GM19351 (cell line): ENCODE results near the gene ARHGEF10L.

Source experiments
- ATAC-seq: cut with Tn5 transposase; IDR thresholded peaks from one replicate; pipeline ENCODE4 v1.9.1; 2021; ENCODE audit warnings: mild to moderate bottlenecking, moderate library complexity; ENCODE audit not compliant: unreplicated experiment

ARHGEF10L gene

DNA sequence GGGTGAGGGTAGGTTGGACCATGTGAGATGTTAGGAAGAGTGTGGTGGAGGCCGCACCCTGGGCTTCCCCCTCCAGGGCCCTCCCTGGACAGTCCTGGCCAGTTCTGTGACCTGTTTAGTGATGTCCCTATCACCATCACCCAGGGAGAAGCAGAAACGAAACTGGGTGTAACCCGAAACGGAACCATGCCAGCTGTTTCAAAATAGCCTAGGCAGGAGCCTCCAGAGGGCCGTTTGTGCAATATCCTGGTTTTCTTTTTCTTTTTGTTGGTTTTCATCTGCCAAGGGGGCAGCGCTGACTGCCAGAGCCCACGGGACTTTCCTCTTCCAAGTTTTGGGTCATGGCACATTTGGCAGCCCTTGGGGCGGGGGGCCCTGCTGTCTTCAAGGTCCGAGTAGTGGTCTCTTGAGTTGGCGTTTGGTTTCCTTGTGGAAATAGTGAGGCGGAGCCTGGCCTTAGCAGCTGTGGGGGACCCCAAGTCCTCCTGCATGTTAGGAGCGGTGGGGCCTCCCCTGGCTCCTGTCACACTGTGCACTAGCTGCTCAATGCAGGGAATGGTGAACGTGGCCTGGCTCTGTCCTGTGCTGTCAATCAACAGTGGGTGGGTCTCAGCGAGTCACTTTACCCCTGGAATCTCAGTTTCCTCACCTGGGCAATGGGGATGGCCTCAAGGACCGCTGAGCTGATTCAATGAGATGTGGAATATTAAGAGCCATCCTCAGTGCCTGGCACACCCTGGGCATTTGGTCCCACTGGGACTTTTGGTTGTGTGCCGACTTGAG lies 90.7 kb downstream of the ARHGEF10L start:
- no peak for ATAC-seq

DNA sequence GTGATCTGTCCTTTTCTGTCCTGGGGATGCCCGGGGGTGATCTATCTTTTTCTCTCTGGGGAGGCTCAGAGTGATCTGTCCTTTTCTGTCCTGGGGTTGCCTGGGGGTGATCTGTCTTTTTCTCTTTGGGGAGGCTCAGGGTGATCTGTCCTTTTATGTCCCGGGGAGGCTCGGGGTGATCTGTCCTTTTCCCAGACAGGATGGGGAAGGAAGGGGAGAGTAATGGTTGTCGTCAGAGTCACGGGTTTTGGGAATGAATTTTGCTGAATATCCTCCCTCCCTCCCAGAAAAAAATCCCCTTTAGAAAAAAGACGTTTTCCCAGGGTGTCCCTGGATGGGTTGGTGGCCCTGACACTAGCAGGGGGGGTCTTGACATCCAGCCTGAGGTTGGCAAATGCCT lies 91.5 kb downstream of the ARHGEF10L start:
- ATAC-seq: no peak

GRCh38 chr1:17631410-17631809 lies 91.9 kb downstream of the ARHGEF10L start:
- ATAC-seq: no peak

GRCh38 chr1:17632106-17632505 lies 92.6 kb downstream of the ARHGEF10L start:
- no peak for ATAC-seq

DNA sequence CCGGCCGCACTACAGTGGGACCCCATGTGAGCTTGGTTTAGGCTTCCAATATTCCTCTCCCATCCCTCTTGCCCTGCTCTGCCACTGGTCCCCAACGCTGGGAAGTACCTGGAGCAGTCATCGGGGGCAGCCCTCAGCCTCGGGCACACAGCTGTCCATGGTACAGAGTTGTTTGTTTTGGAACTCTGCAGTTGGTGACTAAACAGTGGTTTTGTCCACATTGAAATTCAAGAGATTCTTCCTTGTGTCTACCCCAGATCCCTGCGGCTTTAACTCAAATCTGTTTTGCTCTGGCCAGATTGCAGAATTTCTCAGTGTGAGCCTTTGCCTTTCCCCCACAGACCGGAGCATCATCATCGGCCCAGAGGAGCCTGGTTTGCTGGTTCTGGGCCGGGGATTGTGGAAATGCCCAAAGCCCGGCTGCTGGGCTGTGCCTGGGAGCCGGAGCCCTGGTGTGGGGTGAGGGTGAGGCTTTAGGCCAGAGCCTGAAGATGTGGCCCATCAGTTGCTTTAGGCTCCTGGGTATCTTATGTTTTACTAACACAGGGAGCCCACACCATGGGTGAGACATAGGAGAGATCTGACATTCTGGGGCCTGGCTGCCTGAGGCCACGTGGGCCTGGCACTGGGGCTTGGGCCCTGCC lies 93.2 kb downstream of the ARHGEF10L start:
- no peak for ATAC-seq

- no peak for ATAC-seq
These were observed 94.2 kb downstream of the ARHGEF10L start for GRCh38 chr1:17633654-17634053.

- ATAC-seq: no peak
These were observed 95.8 kb downstream of the ARHGEF10L start for GRCh38 chr1:17635276-17635675.

DNA sequence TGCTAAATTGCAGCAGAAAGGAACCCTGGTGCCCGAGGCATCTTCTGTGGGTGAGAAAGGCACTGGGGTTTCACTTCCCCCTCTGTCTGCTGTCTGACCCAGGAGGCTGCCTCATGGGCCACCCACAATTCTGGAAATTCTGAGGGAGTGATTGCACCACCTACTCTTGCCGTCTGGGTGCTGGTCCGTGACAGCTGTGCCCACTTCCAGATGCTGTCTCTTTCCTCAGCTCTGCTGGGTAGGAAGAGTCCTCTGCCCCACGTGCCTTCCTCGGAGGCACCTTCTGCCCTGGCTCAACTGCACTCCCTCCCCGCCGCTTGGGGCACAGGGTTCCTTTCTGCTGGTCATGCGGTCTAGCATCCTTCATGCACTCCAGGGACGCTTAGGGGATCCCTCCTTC lies 96.3 kb downstream of the ARHGEF10L start:
- no peak for ATAC-seq

GRCh38 chr1:17636612-17637011 lies 97.1 kb downstream of the ARHGEF10L start:
- no peak for ATAC-seq

- no peak for ATAC-seq
These were observed 97.6 kb downstream of the ARHGEF10L start for GRCh38 chr1:17637055-17637454.

DNA sequence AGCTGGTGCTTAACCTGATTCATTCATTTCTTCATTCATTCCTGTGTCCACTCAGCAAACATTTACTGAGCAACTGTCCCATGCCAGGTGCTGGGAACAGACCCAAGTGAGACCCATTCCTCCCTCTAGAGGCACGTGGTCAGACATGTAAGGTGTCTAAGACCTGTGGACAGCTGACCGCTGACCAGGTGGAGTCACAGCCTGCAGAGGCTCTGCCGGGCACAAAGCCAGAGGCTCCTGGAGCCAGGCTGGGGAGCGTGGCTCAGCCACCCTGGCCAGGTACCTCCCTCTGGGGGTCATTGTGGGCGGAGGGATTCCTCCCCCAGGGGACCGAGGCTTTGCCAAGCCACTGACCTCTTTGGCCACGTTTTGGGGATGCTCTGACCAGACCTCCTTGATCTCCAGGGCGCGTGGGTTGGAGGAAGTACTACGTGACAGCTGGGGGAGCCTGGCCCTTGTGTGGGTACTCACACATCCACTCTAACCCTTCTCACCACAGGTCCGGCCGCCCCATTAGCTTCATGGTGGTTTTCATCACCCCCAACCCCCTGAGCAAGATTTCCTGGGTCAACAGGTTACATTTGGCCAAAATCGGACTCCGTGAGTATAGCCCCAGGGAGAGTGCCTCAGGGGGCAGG lies 100.3 kb downstream of the ARHGEF10L start:
- no peak for ATAC-seq

DNA sequence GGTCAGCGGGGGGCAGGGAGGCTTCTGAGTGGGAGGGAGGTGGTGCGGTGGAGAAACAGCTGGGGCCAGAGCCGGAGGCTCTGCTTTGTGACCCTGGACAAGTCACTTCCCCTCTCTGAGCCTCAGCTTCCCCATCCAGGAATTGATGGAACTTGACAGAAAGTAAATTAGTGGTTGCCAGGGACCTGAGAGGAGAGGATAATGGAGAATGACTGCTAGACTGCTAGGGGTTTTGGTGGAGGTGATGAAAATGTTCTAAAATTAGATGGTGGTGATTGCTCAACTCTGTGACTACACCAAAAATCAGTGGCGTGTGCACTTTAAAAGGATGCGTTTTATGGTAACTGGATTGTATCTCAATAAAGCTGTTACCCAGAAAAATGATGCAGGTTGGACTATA lies 100.9 kb downstream of the ARHGEF10L start:
- no peak for ATAC-seq

DNA sequence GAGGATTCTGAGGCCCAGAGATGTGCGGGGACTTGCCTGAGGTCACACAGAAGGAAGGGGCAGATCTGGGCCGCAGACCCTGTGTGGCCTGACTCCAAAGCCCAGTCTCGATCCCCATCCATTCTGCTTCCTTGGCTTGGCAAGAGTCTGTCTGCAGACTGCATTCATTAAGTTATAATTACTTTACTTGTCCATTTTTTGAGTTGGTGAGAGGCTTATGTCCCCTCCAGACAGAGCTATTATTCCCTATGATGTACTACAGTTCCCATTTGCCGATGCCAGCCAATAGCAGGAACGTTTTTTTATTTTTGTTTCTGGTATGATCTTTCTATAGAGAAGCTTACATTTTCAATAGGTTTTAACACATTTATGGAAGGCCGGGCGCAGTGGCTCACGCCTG lies 101.5 kb downstream of the ARHGEF10L start:
- no peak for ATAC-seq

DNA sequence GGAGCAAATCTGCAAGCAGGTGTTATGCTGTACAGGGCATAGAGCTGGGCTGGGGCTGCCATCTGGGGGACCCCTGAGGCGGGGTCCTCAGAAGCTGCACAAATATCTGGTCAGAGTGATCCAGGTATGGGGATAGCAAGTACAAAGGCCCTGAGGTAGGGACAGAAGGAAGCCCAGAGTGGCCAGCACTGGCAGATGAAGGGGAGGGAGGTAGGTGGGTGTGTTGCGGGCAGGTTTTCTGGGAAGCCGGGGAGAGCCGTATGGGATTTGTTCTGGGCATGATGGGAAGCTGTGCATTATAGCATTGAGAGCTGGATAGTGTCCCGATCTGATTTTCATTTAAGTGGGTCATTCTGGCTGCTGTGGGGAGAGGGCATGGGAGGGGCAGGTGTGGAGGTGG lies 102.7 kb downstream of the ARHGEF10L start:
- ATAC-seq: no peak

- ATAC-seq: no peak
These were observed 103.4 kb downstream of the ARHGEF10L start for GRCh38 chr1:17642943-17643342.

DNA sequence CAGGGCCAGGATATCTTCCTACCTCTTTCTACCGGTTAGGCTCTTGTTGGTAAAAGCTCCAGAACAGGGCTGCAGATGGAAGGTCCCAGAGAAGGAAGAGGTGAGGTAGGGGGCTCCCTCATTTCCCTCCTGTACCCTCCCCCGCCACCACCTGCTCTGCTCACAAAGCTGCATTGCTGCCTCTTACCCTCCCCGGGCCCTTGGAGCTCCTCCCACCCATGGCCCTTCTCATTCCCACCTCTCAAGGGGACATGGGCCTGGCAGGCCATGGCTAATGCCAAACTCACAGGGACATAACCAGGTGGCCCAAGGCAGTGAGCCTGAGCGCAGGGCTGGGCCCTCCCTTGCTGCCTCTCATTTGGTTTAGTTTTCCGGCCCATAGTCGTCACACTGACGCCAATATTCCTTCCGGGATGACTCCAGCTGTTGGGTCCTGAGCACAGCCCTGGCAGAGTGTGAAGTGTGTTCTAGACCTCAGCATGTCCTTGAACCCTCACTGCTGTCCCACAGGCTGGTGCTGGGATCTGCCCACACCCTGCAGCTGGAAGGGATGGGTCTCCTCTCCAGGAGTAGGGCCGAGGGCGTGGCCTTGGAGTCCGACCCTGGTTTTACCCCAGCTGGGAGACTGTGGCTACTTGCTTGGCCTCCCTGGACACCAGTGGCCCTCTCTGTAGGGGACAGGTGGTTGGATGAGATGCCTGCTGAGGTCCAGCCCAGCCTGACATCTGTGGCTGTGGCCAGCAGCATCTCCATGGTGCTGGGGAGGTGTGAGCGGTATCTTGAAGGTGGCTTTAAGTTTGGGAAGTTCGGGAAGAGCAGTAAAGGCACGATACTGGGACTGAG lies 104.6 kb downstream of the ARHGEF10L start:
- no peak for ATAC-seq

DNA sequence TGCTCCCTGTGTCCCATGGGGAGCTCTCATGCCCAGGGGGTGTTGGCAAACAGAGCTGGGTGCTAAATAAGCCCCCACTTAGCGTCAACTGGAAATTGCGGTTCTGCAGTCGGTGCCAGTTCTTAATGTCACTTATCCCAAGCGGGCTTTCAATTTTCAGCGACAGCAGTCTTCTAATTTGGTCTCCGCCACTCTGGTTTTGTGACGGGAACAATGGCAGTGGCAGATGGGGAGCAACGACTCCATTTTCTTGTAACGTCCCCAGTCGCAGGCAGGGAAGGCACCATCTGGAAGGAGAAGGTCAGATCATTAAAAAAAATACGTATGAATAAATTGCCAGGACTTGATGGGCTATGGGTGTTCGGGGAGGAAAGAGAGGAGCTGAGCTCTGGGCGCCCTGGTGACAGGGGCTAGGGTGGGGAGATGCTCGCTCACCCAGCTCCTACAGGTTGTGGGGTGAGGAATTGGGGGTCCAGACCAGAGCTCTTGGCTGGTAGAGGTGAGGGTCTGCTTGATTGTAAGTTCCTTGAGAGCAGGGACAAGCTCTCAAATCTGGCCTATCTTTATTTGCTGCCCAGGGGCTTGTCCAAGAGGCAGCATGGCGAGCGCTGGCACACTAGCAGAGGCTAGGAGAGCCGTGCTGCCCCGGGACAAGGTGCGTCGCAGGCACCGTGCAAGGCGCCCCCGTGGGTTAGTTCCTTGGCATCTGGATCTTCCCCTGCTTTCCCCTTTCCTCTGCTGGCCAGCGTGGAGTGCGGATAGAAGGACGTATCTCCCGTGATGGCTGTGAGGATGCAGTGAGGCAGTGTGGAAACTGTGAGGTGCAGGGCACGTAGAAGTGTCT lies 105.8 kb downstream of the ARHGEF10L start:
- no peak for ATAC-seq

DNA sequence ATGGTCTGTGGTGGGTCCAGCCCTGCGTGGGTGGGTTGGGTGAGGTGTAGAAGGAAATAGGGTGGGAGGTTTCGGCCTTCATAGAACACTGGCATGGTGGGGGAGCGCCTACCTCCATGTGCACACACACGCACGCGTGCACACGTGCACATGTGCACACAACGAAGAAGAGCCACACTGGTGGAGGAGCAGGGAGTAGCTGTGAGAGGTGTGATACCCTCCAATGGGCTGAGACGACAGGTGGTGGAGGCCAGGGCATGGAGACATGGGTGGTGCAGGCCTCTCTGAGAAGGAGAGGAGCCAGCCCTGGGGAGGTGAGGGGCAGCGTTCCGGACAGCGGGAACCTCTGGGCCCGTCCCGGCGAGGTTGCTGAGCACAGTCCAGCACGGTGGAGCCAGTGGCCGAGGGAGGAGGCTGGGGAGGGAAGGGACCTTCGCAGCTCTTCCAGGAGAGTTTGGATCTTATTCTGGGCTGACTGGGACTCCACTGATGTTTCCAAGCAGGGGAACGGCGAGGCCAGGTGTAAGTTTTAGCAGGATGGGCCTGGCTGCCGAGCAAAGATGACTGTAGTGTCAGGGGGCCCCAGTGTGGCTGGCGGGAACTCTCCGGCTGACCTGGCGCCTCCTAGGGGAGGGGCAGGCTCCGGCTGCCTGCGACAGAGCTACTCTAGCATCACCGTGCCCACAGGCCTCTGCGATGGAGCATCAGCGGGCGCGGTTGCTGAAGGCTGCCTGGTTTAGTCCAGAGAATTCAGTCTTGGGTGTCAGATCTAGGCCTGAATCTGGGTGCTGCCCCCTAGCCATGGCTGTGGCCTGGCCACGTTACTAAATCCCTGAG lies 107.2 kb downstream of the ARHGEF10L start:
- no peak for ATAC-seq

GRCh38 chr1:17648457-17649145 lies 109.1 kb downstream of the ARHGEF10L start:
- no peak for ATAC-seq
